DMS53 (cell line): ENCODE measurements around the gene ABCA5.
"Not testable (repeated sequence)": the region's sequence is repeated elsewhere in the genome, so short reads cannot be mapped to it uniquely, and the experiment has no call there.

Experiments
- DNase-seq: peaks from one replicate; lab custom pipeline; 2025; lab: John Stamatoyannopoulos, UW

ABCA5 gene

DNA sequence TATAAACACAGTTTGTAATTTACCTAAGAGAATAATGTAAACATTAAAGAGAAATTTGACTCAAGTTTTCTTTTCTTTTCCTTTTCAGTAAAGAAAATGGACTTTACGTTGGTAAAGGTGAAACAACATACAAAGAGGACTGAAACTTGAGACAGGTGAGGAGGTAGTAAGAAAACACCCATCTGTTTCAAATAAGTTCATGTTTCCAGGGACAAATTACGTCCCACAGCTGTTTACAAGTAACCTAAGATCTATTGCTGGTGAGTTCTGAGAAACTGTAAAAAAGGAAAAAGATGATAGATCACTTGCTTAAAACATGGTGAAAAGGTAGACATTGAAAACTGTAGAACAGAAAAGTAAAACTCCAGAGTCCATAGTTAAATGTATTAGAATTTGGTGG, 4.8 kb upstream of the ABCA5 start:
- DNase-seq: peak; percentile 29

DNA sequence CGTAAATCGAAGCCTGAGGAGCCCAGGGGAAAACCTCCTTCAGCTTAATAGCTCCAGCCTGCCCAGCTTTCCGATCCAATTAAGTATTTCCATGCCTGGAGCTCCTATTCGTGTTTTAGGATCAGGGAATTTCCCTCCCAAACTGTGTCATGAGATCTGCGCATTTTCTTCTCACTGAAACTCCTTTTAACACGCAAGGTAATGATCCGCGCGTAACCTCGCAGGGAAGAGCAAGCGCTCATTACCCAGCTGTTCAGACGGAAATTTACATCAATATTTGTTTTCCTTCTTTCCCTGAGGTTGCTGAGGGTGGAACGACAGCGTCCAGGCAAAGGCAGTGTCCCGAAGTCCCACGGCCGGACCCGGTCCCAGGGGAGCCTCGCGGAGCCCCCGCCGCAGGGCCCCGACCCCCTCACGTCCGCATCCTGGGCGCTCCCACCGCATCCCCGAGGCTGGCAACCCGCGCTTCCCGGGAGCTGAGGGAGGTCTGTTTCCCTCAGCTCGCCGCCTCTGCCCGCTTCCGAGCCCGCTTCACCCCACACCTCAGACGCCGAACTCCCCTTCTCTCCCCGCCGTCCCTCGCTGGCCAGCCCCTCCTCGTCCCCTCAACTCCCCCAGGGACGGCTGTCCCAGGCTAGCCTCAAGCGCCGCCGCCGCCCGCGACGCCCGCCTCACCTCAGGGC, 415 bp downstream of the ABCA5 start:
- peak; percentile 75 for DNase-seq

DNA sequence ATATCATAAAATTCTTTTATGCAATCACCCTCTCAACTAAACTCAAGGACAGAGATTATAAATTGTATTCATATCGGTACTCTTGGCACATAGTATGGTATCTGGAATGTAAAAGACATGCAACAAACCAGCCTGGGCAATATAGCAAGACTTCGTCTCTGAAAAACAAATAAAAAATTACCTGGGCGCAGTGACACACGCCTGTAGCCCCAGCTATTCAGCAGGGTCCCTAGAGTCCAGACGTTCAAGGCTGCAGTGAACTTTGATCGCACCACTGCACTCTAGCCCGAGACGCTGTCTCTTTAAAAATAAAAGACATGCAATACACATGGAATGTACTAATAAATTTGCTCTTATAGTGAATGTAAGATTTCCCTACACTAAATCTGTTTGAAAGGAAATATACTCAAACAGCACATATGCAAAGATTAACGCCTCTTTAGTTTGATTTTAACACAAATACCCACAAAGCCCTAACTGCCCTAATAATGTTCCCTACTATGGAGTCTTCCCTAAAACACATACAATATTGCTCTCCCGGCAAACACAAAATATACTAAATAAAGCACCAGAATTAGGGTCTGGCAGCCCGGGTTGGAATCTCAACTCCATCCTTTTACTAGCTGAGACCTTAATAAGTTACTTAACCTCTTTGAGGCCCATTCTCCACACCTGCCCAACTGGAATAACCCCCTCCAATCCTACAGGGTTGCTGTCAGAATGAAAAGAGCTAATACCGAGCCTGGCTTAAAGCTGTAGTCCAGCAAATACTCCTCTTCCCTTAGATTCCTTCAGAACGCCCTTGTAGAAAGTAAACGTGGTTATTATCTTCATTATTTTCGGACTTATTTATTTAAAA, 1.2 kb downstream of the ABCA5 start:
- DNase-seq: peak; percentile 60

DNA sequence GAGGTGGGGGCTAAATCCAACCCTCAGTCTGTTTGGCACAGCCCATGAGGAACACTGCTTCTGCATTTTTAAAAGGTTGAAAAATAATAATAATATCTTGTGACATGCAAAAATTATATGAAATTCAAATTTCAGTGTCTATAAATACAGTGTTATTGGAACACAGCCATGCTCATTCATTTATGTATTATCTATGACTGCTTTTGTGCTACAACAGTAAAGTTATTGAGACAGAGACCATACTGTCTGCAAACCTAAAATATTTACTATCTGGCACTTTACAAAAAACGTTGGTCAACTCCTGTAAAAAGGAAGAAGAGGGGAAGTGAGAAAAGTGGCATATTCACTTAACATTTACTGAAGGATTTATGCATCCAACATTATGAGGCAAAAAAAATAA, 3.1 kb downstream of the ABCA5 start:
- no peak for DNase-seq

DNA sequence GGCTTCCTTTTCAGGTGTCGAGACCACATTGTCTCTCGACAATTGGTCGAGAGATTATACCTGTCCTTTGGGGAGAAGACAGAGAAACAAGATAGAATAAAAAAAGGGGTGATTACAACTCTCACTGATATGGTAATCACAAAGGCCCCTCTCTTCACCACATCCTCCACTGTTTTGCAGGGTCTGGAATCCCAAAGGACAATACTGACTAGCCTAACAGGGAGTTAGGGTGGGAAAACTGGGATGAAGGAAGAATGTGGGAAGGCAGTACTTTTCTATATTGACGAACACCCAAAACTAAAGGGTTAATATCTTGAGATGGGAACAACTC, 6.1 kb downstream of the ABCA5 start:
- no peak for DNase-seq

DNA sequence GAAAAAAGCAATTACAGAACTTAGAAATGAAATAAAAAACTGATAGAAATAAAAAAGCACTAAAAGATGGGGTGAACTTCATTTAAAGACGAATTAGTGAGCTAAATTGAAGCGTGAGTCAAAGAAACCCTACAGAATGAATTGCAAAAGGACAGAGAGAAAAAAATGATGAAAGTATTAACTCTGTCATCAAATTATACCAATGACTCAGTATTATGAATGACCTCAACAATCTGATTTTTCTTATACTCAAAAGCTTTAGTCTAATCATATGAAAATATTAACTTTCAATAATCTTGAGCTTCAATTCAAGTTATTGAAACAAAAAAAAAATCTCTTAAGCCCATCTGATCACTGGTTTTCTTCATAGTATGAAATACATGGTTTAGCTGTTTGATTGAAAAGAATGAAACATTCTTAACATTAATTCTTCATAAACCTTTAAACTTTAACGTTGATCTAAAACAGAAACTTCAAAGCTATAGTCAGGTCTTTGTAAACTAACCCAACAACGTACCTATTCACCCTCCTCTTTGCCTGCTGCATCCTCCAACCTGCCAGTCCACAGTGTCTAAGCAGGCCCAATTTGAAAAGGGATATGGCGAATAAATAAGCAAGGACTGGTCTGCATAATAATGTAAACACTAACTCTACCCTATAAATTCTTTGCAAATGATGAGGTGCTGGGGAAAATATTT, 6.6 kb downstream of the ABCA5 start:
- no peak for DNase-seq

DNA sequence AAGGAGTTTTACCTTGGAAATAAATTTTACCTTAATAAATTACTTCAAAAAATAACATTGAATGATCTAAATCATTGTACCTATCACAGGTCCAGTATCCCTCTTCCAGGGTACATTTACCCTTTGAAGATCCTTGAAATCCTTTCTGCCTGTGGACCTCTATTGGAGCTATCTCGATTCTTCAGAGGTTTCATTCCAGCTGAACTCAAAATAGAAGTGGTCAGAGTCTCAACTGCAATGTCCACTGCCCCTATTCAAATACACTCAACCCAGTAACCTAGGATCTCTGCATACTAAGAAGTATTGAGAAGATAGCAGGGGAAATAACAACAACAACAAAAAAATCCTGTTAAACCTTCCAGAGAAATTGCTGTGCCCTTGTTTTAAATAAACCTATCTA, 9.3 kb downstream of the ABCA5 start:
- DNase-seq: no peak

DNA sequence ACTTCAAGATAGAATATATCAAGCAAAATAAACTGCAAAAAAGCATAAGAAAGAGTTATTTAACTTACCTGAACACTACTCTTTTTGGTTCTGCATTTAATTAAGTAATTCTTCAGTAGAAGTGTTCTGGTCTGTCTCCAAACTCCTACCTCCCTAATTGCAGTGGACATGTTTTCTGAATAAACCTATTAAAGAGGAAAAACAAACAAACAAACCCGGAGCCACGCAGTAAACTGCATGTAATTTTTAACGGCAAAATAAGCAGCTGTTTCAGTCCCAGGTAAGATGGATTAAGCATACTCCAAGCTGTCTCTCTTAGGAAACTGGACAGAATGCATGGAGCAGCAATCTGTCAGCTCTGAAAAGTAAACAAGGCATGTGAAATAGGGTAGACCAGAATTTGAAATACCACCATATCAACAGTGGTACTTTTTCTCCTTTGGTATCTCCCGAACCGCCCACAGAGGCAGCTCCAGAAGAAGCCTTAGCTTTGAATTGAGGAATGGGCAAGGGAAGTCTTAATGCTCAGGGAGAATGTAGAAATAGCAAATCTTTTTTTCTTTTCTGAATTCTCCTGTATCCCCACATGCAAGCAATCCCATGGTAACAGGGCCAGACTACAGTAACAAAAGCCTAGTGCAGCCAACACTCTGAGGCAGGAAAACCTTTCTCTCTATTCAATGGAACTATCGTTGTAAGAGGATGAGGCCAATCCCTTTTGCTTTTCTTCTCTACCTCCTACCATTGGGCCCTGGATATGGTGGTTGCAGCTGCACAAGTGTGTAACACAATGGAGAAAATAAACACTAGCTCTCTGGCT, 12.5 kb downstream of the ABCA5 start:
- DNase-seq: peak; percentile 83

DNA sequence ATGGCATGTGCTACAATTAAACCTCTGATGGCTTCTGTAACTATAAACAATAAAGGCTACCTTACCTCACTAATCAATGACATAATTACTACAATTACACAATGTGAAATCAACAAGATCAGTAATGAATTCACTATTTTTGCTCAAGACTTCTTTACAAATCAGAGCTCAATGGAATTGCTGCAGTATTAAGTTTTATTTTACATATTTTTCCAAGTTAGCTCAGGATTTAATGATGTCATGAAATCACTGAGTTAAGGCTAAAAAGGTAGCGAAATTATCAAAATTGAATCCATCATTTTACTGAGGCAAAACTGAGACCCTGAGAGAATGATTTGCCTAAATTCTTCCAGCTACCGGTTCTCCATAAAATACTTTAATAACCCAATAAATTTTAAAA, 21.8 kb downstream of the ABCA5 start:
- DNase-seq: no peak

DNA sequence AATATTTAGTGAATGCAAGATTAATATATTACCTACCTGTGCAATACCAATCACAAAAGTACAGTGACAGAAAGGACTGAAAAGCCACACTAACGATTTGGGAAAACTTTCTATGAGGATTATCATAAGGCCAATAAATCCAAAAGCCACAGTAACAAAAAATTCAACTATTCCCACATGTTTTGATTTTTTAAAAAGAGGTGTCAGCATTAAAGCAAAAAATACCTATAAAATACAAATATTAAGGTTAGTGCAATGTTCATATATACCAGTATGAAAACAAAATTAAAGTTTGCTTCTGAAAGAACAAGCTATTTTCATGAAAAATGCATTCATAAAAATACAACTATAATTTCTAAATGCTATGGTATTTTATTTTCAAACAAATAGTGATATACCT, 24.3 kb downstream of the ABCA5 start:
- no peak for DNase-seq

DNA sequence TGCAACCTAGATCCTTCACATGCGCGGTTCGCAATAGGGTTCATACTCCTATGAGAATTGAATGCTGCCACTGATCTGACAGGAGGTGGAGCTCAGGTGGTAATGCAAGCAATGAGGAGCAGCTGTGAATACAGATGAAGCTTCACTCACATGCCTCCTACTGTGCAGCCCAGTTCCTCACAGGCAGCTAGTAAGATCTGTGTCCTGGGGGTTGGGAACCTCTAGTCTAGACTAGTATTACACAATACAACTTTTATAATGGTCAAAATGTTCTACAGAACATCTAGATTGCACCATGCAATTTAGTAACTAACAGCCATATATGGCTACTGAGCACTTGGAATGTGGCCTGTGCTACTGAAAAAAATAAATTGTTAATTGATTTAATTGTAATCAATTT, 26.7 kb downstream of the ABCA5 start:
- peak; percentile 7 for DNase-seq

DNA sequence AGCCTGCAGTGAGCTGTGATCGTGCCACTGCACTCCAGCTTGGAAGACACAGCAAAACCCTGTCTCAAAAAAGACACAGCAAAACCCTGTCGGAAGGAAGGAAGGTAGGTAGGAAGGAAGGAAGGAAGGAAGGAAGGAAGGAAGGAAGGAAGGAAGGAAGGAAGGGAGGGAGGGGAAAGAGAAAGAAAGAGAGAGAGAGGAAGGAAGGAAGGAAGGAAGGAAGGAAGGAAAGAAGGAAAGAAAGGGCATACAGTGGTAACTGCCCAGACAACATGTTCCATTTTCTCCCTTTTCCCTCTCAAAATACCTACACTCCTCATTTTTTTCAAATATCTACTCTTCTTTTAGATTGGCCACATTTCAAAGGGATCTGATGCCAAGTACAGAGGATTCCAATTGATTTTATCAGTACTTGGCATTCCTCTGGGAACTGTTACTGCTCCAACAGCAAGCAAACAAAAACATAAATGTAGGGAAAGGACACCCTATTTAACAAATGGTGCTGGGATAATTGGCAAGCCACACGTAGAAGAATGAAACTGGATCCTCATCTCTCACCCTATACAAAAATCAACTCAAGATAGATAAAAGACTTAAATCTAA, 28.7 kb downstream of the ABCA5 start:
- DNase-seq: not testable (repeated sequence)

DNA sequence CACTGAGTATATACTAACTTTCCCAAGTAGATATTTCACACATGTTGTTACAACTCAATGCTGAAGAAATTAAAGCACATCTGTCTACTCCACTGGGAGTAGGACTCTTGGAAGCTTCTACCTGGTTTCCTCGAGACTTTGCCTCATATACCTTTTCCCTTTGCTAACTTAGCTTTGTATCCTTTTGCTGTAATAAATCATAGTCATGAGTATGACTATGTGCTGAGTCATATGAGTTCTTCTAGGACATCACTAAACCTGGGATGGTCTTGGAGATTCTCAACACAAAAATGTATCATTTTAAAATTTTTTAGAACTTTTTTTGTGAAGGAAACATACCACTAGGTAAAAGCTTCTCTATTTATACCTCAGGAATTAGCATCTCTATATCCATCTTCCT, 39.8 kb downstream of the ABCA5 start:
- DNase-seq: no peak

DNA sequence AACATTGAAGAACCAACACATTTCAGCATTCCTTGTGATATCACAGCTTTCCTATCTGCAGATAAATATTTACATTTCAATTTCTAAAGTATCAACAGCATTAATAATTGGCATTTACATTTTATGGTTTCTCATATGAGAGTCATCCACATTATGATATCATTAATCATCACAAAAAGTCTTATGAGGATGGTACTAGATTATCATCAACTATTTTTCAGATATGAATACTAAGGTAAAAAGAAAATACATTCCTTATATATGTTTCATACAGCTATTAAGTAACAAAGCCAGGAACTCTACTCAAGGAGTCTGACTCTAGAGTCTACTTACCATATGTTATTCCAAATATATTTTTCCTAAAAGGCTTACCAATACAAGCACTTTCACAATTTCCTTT, 40.7 kb downstream of the ABCA5 start:
- no peak for DNase-seq

DNA sequence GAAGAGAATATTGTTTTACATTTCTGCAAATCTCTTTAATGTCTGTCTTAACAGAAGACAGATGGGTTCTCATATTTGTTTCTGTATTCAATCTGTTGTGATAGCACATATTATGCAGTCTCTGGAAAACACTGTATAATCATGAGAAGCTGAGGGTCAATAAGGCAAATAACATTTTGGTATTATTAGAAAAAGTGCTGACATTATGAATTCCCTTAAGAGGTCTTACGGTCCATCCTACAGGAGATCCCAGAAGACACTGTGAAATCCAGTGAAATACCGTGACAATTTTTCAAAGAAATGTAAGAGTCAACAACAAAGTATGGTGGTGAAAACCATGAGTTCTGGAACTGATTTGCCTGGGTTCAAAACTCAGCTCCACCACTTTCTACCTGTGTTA, 42.3 kb downstream of the ABCA5 start:
- no peak for DNase-seq

DNA sequence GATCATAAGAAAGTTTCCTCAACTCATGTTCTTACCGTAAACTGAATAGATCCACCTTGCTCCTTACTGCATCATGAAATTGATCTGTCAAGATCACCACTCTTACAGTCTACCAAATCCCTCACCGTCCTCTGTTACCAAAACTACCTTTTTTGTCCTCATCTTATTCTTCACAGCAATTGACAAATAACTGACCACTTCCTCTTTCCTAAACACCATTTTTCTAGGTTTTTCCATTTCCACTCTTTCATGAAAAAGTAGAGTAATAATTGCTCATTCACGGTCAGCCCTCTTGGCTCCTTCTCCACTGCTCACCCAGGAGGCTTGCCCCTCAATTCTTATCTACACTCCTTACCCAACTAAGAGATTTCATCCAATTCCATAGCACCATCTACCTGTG, 44.9 kb downstream of the ABCA5 start:
- no peak for DNase-seq

DNA sequence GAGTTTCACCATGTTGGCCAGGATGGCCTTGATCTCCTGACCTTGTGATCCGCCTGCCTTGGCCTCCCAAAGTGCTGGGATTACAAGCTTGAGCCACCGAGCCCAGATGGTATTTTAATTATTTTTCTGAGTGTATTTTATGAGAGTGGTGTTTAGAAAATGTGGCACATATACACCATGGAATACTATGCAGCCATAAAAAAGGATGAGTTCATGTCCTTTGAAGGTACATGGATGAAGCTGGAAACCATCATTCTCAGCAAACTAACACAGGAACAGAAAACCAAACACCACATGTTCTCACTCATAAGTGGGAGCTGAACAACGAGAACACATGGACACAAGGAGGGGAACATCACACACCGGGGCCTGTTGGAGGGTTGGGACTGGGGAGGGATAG, 50.7 kb downstream of the ABCA5 start:
- DNase-seq: not testable (repeated sequence)

DNA sequence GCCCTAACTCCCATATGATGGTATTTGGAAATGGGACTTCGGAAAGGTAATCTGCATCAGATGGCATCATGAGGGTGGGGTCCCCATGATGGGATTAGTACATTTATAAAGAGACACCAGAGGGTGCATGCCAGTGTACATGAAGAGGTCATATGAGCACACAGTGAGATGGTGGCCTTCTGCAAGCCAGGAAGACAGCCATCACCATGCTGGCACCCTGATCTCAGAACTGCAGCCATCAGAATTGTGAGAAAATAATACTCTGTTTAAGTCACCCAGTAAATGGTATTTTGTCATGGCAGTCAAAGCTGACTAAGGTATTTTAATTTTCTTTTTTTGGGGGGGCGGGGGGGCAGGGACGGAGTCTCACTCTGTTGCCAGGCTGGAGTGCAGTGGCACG, 51.2 kb downstream of the ABCA5 start:
- DNase-seq: no peak

DNA sequence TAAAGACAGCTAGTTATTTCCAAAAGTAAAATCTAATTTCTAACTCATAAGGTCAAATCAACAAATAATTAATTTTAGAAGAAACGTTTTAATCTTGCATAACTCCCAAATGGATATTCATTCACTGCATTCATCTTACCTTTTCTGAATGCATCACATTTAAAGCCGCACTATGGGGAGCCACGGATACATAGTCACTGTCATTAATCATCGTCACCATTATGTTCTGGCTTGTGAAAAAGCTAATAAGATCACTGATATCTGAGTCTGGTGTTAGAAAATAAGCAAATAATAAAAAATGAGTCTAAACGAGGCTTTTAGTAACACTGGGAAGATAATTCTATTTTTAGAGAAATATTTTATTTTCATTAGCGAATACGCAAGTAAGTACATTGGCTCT, 55.9 kb downstream of the ABCA5 start:
- DNase-seq: no peak

DNA sequence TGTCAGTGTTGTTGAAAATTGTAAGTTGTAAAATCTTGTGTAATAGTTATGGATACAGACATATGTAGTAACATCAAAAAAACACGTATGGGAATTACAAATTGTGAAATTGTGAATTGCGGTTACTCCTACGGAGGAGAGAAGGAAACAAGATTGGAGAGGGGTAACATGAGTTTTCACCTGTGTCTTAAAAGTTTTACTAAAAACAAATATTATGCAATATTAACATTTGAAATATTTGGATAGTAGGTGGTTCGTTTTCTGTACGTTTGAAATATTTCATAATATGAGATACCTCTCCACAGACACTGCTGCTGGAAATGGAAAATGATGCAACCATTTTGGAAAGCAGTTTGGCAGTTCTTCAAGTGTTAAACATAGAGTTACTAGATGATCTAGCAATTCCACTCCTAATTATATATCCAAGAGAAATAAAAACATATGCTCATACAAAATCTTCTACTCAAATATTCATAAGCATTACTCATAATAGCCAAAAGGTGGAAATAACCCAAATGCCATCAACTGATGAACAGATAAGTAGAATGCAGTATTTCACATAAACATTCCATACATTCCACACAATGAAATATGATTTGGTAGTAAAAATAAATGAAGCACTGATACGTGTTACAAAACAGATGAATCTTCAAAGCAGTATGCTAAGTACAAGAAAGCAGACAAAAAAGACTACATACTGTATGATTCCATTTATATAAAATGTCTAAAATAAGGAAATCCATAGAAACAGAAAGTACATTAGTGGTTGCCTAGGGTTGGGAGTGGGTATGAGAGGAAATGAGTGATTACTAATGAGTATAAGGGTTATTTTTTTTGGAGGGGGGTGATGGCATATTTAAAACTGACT, 57.6 kb downstream of the ABCA5 start:
- no peak for DNase-seq

DNA sequence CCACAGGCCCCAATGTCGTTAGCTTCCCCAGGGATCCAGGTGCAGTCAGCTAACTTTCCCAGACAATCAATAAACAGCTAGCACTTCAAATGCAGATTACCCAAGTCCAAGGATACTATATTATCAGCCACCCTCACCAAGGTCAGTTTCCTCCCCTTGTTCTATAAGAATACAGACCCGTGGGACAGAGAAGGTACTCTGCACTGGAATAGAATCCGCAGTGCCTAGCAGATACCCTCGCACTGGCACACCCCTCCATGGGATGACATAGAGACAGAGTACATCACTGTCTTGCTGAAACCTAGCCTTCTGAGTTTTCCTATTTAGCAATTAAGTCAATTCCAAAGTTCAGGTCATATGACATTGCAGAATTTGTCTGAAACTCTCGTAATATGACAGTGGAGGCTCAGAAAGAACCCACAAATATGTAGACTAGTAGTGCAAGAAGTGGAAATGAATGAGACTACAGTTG, 58.4 kb downstream of the ABCA5 start:
- no peak for DNase-seq
